Endothelial cell of umbilical vein (primary cell): ENCODE results near the gene EML2. TPM values are rescaled to one million over a fixed set of nuclear protein-coding genes. Genes with fewer than 3 reads are reported as not detected.
"Not testable (repeated sequence)": the region's sequence is repeated elsewhere in the genome, so short reads cannot be mapped to it uniquely, and the experiment has no call there.

Source experiments
- BruUV-seq: library from RNA; stranded (reverse); fragments of 400-500 nt; replicated peaks from 2 replicates; lab custom pipeline; 2021; lab: Mats Ljungman, UMichigan
- CTCF ChIA-PET: fragments of 300-600, 350-600 bp; sonication (Branson Sonifier 250); formaldehyde crosslinking; loops from one replicate; lab custom pipeline; 2021; ENCODE audit warnings: antibody characterized with exemption, inconsistent platforms; lab: Charles Lee
- POLR2A ChIA-PET: fragments of 300-600, 350-600 bp; sonication (Branson Sonifier 250); formaldehyde crosslinking; loops from one replicate; lab custom pipeline; 2021; ENCODE audit warnings: antibody characterized with exemption, inconsistent platforms; lab: Charles Lee
- DNase-seq: peaks from one replicate; pipeline ENCODE4 v3.0.0-alpha.2; 2011; ENCODE audit warnings: low read depth, low spot score
- FAIRE-seq: peaks from 2 replicates; lab custom pipeline; 2011; peaks lifted over from hg19 to GRCh38; lab: Jason Lieb, UNC
- H2AFZ ChIP-seq: 2 replicates; pipeline ENCODE4 v1.6.0; 2012; ENCODE audit warnings: low read depth, low read length, control low read depth, inconsistent platforms
- H3K27ac ChIP-seq: 2 replicates; pipeline ENCODE4 v1.5.1; 2011; ENCODE audit warnings: low read depth, mild to moderate bottlenecking, control low read depth, low read length, moderate library complexity; ENCODE audit not compliant: insufficient read depth
- H3K27me3 ChIP-seq, 2 experiments: 2 replicates each; pipeline versions ENCODE4 v1.6.0 to v1.6.1; 2011; ENCODE audit warnings: low read length in 2 of 2, mixed read lengths in 1 of 2; ENCODE audit not compliant: control insufficient read depth in 2 of 2, insufficient read depth in 2 of 2
- H3K36me3 ChIP-seq, 2 experiments: 2 replicates in 1 of 2; 3 replicates in 1 of 2; pipeline ENCODE4 v1.5.1; 2011; ENCODE audit warnings: low read length in 2 of 2, mild to moderate bottlenecking in 1 of 2, moderate library complexity in 1 of 2; ENCODE audit not compliant: control insufficient read depth in 2 of 2, insufficient read depth in 2 of 2; ENCODE audit errors: extremely low read depth in 1 of 2
- H3K4me1 ChIP-seq: 3 replicates; pipeline ENCODE4 v1.5.1; 2011; ENCODE audit warnings: mild to moderate bottlenecking, low read length; ENCODE audit not compliant: control insufficient read depth, insufficient read depth; ENCODE audit errors: extremely low read depth
- H3K4me2 ChIP-seq: 2 replicates; pipeline ENCODE4 v1.6.1; 2011; ENCODE audit warnings: low read length, control low read depth, mixed read lengths; ENCODE audit not compliant: insufficient read depth
- H3K4me3 ChIP-seq, 3 experiments: fragments of 200-600 bp in 1 of 3; sonication (generic), shearing (Covaris generic) in 1 of 3; replicated peaks in 1 of 3; 2 replicates each; pipeline ENCODE4 v1.5.1; 2011 to 2016; ENCODE audit warnings: control low read depth in 3 of 3, low read length in 3 of 3, mild to moderate bottlenecking in 2 of 3, inconsistent platforms in 1 of 3, low read depth in 1 of 3, moderate library complexity in 1 of 3; ENCODE audit not compliant: insufficient read depth in 1 of 3
- H3K79me2 ChIP-seq: 2 replicates; pipeline ENCODE4 v1.6.0; 2012; ENCODE audit warnings: low read length, inconsistent platforms; ENCODE audit not compliant: control insufficient read depth, insufficient read depth
- H3K9ac ChIP-seq: replicated peaks from 2 replicates; pipeline ENCODE3; 2011; ENCODE audit warnings: low read length, control low read depth; ENCODE audit not compliant: insufficient read depth; ENCODE audit errors: extremely low read depth
- H3K9me1 ChIP-seq: replicated peaks from 3 replicates; pipeline ENCODE4 v1.6.0; 2011; ENCODE audit warnings: mild to moderate bottlenecking, low read length; ENCODE audit not compliant: control insufficient read depth, insufficient read depth; ENCODE audit errors: extremely low read depth
- H3K9me3 ChIP-seq: replicated peaks from 2 replicates; pipeline ENCODE4 v1.5.1; 2012; ENCODE audit warnings: low read length, inconsistent platforms; ENCODE audit not compliant: control insufficient read depth, insufficient read depth
- H4K20me1 ChIP-seq: replicated peaks from 2 replicates; pipeline ENCODE3; 2011; ENCODE audit warnings: mild to moderate bottlenecking, low read length; ENCODE audit not compliant: control insufficient read depth, insufficient read depth; ENCODE audit errors: extremely low read depth
- EZH2 ChIP-seq: IDR thresholded peaks from 2 replicates; pipeline ENCODE4 v1.6.1; 2012; ENCODE audit warnings: borderline replicate concordance, low read depth, mild to moderate bottlenecking, moderate library complexity, low read length, inconsistent platforms; ENCODE audit not compliant: severe bottlenecking
- FOS ChIP-seq: IDR thresholded peaks from 2 replicates; pipeline ENCODE4 v1.6.1; 2011; ENCODE audit warnings: mild to moderate bottlenecking, low read length, moderate library complexity, borderline replicate concordance; ENCODE audit not compliant: insufficient read depth
- GATA2 ChIP-seq: IDR thresholded peaks from 2 replicates; pipeline ENCODE4 v1.7.0; 2011; ENCODE audit warnings: low read depth, mild to moderate bottlenecking, moderate library complexity, mixed read lengths, low read length; ENCODE audit not compliant: insufficient read length, insufficient read depth
- JUN ChIP-seq: IDR thresholded peaks from 2 replicates; pipeline ENCODE4 v1.6.1; 2011; ENCODE audit warnings: borderline replicate concordance, low read depth; ENCODE audit not compliant: insufficient read length, insufficient read depth
- MYC ChIP-seq: IDR thresholded peaks from one replicate; pipeline ENCODE4 v1.6.1; 2011; ENCODE audit warnings: mild to moderate bottlenecking, low read depth, low read length
- POLR2A ChIP-seq: IDR thresholded peaks from 2 replicates; pipeline ENCODE4 v1.6.1; 2012; ENCODE audit warnings: low read depth, mild to moderate bottlenecking, control low read depth, low read length
- dilution Hi-C: fragments of 300-500 bp; cut with MboI; formaldehyde crosslinking; loops from one replicate; pipeline ENCODE4 v1.15.0; 2019; ENCODE audit warnings: low sequenced_read_pairs; ENCODE audit not compliant: extremely low pct_ligation_motif_present
- intact Hi-C: fragments of 100-400 bp; cut with micrococcal nuclease; formaldehyde crosslinking; loops from one replicate; pipeline ENCODE4 v1.10.0; 2022
- polyA plus RNA-seq, 4 experiments: library from polyadenylated mRNA; depleted of rRNA in 3 of 4; stranded (reverse) in 3 of 4; unstranded in 1 of 4; fragments of >200 nt; gene quantifications; 2 replicates each; pipeline versions ENCODE4 v1.2.1 to v1.2.3, GENCODE V29; 2011 to 2012; ENCODE audit warnings: missing spikeins in 1 of 4
- total RNA-seq: library from RNA; stranded (reverse); gene quantifications from 2 replicates; pipeline ENCODE4 v1.2.3, GENCODE V29; 2021

Gene EML2
- total and polyA plus RNA-seq, 2 donors (not counting 3 experiments of a cell fraction or from before 2014, with no cell fraction given), result 23.3 to 28.9 TPM

GRCh38 chr19:45628219-45628618 lies 11.0 kb downstream of the EML2 start:
- H3K9ac ChIP-seq, H3K9me3 ChIP-seq, H4K20me1 ChIP-seq, dilution Hi-C loops, H3K27ac ChIP-seq, H2AFZ ChIP-seq, H3K4me3 ChIP-seq, POLR2A ChIA-PET, H3K4me2 ChIP-seq, H3K9me1 ChIP-seq, H3K27me3 ChIP-seq, H3K4me1 ChIP-seq, H3K79me2 ChIP-seq, H3K36me3 ChIP-seq, BruUV-seq, DNase-seq, FAIRE-seq, CTCF ChIA-PET, intact Hi-C loops: not testable (repeated sequence)

- no peak for FAIRE-seq
- CTCF ChIA-PET, result interaction anchor here (1.0 kb wide), 1 partner anchor 10 kb away, joined by 3 read pairs; no protein-coding TSS in a partner anchor
Observed at GRCh38 chr19:45623984-45624383, 15.2 kb downstream of the EML2 start.

More at GRCh38 chr19:45623984-45624383, 15.2 kb downstream of the EML2 start:
- no peak overlapping the region for H3K9ac ChIP-seq
- intact Hi-C loops (no loop called here), dilution Hi-C loops (no loop called here)
- H3K27me3 ChIP-seq, result no peaks in the 10 kb centered on the region
- H3K79me2 ChIP-seq, result no peaks in the 10 kb centered on the region
- no peak for DNase-seq
- no peak overlapping the region for H3K27ac ChIP-seq
- TF ChIP-seq JUN (no peak), EZH2 (no peak), FOS (no peak), GATA2 (no peak), MYC (no peak), POLR2A (no peak)
- BruUV-seq, result no TSS peak
- no peaks in the 10 kb centered on the region for H4K20me1 ChIP-seq
- POLR2A ChIA-PET, result no interaction called here
- H3K4me2 ChIP-seq, result no peak overlapping the region
- no peak overlapping the region for H3K4me3 ChIP-seq
- no peaks in the 10 kb centered on the region for H3K9me1 ChIP-seq
- no peaks in the 10 kb centered on the region for H3K9me3 ChIP-seq
- no peaks in the 10 kb centered on the region for H3K4me1 ChIP-seq
- peaks cover 0 to 8% of the 10 kb centered on the region in 2 experiments for H3K36me3 ChIP-seq
- no peak overlapping the region for H2AFZ ChIP-seq
